Thyroid gland (tissue), 4 donors: ENCODE measurements around the gene MYO1A. TPM values are rescaled to one million over a fixed set of nuclear protein-coding genes. Genes with fewer than 3 reads are reported as not detected.
A peak's percentile ranks its signal among the peaks of the same experiment; 100 is the strongest.
"Not testable (repeated sequence)": the region's sequence is repeated elsewhere in the genome, so short reads cannot be mapped to it uniquely, and the experiment has no call there.

Experiments used
- DNase-seq, 2 donors: peaks; one replicate each; pipeline ENCODE4 v3.0.0-alpha.2; 2019
- H3K27ac ChIP-seq, 3 donors: fragments of 200-600 bp; sonication (generic); 1 replicate in 2 of 3; 2 replicates in 1 of 3; pipeline ENCODE4 v1.5.1; 2016 to 2019; ENCODE audit warnings: mild to moderate bottlenecking in 1 of 3, moderate library complexity in 1 of 3
- H3K27me3 ChIP-seq: fragments of 200-600 bp; sonication (generic); one replicate; pipeline ENCODE4 v1.5.1; 2019
- H3K36me3 ChIP-seq, 2 donors: fragments of 200-600 bp; sonication (generic); one replicate each; pipeline ENCODE4 v1.5.1; 2016 to 2019
- H3K4me1 ChIP-seq, 2 donors: fragments of 200-600 bp; sonication (generic); one replicate each; pipeline ENCODE4 v1.5.1; 2017 to 2019
- H3K4me3 ChIP-seq, 3 donors: fragments of 200-600 bp; sonication (generic); replicated peaks in 1 of 3; 1 replicate in 2 of 3; 2 replicates in 1 of 3; pipeline ENCODE4 v1.5.1; 2016; ENCODE audit warnings: mild to moderate bottlenecking in 1 of 3
- H3K9me3 ChIP-seq: fragments of 200-600 bp; sonication (generic); one replicate; pipeline ENCODE4 v1.5.1; 2017
- CTCF ChIP-seq, 6 experiments: fragments of 200-600 bp in 3 of 6; fragments of 450-650 bp in 3 of 6; sonication (generic) in 3 of 6; IDR thresholded peaks; one replicate each; pipeline ENCODE4 v1.5.1; 2016 to 2019; ENCODE audit warnings: antibody characterized with exemption in 6 of 6, mild to moderate bottlenecking in 2 of 6, inconsistent platforms in 1 of 6, moderate library complexity in 1 of 6
- POLR2A ChIP-seq, 2 donors: fragments of 450-650 bp; IDR thresholded peaks; one replicate each; pipeline ENCODE4 v1.6.1; 2017; ENCODE audit warnings: antibody characterized with exemption in 2 of 2, mild to moderate bottlenecking in 2 of 2, moderate library complexity in 1 of 2
- WGBS, 2 donors: methylation state at CpG; one replicate each; pipeline ENCODE4 v1.1.5; 2017; 5-methylcytosine and 5-hydroxymethylcytosine counted together
- intact Hi-C: fragments of 100-400 bp; cut with DNase I; formaldehyde crosslinking; loops from one replicate; pipeline ENCODE4 v1.15.1; 2023
- total RNA-seq, 4 donors: library from RNA; depleted of rRNA; stranded (reverse); fragments of >200 nt; gene quantifications; one replicate each; pipeline ENCODE4 v1.2.3, GENCODE V29; 2016

The MYO1A gene
- total RNA-seq, 4 donors from 2014 or later = not detected

- peaks cover 0 to 22% of the 10 kb centered on the region in 2 donors for H3K4me1 ChIP-seq
- TF ChIP-seq CTCF (IDR thresholded peaks at IDR 0.05) (no peak), POLR2A (IDR thresholded peaks at IDR 0.05) (no peak)
- H3K27me3 ChIP-seq = no peaks in the 10 kb centered on the region
- no peak overlapping the region for H3K4me3 ChIP-seq
- no peak for DNase-seq
- peak overlapping the region in 1 of 3 donors; percentile 15 for H3K27ac ChIP-seq
- no peaks in the 10 kb centered on the region for H3K36me3 ChIP-seq
- intact Hi-C loops = loop anchor here (5.0 to 10.0 kb wide), 2 partner anchors 142 to 230 kb away; no protein-coding TSS in a partner anchor
- H3K9me3 ChIP-seq = no peaks in the 10 kb centered on the region
Measured at GRCh38 chr12:56987011-56987410, 62.9 kb downstream of the MYO1A start.

- Histone ChIP-seq H3K27ac (peak overlapping the region in 1 of 3 donors; percentile 45), H3K4me1 (peaks cover 0 to 22% of the 10 kb centered on the region in 2 donors)
- not testable (repeated sequence) for H3K9me3 ChIP-seq, H3K36me3 ChIP-seq, H3K4me3 ChIP-seq, H3K27me3 ChIP-seq
- DNase-seq = peak; percentile 76
- 31 to 38% methylated on average over 3 to 4 of the region's 6 CpGs for WGBS, 2 donors
- intact Hi-C loops = loop anchor here (5.0 to 10.0 kb wide), 2 partner anchors 141 to 228 kb away; no protein-coding TSS in a partner anchor
Measured at GRCh38 chr12:56985714-56986113, 64.2 kb downstream of the MYO1A start.

- H3K9me3 ChIP-seq = no peaks in the 10 kb centered on the region
- intact Hi-C loops = loop anchor here (10.0 kb wide), 1 partner anchor 139 kb away; no protein-coding TSS in a partner anchor
- no peak overlapping the region for H3K4me3 ChIP-seq
- peaks cover 0 to 22% of the 10 kb centered on the region in 2 donors for H3K4me1 ChIP-seq
- no peak for DNase-seq
- H3K27me3 ChIP-seq = no peaks in the 10 kb centered on the region
- no peaks in the 10 kb centered on the region for H3K36me3 ChIP-seq
- WGBS, 2 donors = 96 to 97% methylated on average over 4 of the region's 4 CpGs
- H3K27ac ChIP-seq = no peak overlapping the region
- TF ChIP-seq CTCF (IDR thresholded peaks at IDR 0.05) (no peak), POLR2A (IDR thresholded peaks at IDR 0.05) (no peak)
Measured at GRCh38 chr12:56983386-56983785, 66.5 kb downstream of the MYO1A start.

- not testable (repeated sequence) for H3K9me3 ChIP-seq, H3K36me3 ChIP-seq, H3K27me3 ChIP-seq, H3K4me3 ChIP-seq, H3K27ac ChIP-seq, DNase-seq
- peaks cover 0 to 19% of the 10 kb centered on the region in 2 donors for H3K4me1 ChIP-seq
- intact Hi-C loops = loop anchor here (10.0 kb wide), 1 partner anchor 138 kb away; no protein-coding TSS in a partner anchor
- 100% methylated on average over 2 of the region's 3 CpGs; no CpG with 5 or more reads in 1 of the 2 donors for whole genome bisulfite sequencing, 2 donors
Measured at GRCh38 chr12:56982578-56983236, 67.2 kb downstream of the MYO1A start.

- no peak for DNase-seq
- H3K36me3 ChIP-seq = no peaks in the 10 kb centered on the region
- TF ChIP-seq CTCF (IDR thresholded peaks at IDR 0.05) = no peak
- TF ChIP-seq POLR2A (IDR thresholded peaks at IDR 0.05) = no peak
- H3K27ac ChIP-seq = no peak overlapping the region
- no peak overlapping the region for H3K4me3 ChIP-seq
- intact Hi-C loops = loop anchor here (10.0 kb wide), 1 partner anchor 136 kb away; no protein-coding TSS in a partner anchor
- 96 to 100% methylated on average over 3 to 4 of the region's 4 CpGs for WGBS, 2 donors
- no peaks in the 10 kb centered on the region for H3K9me3 ChIP-seq
- no peaks in the 10 kb centered on the region for H3K27me3 ChIP-seq
- peaks cover 0 to 2% of the 10 kb centered on the region in 2 donors for H3K4me1 ChIP-seq
Measured at GRCh38 chr12:56980941-56981530, 68.9 kb downstream of the MYO1A start.

- intact Hi-C loops = loop anchor here (10.0 kb wide), 1 partner anchor 135 kb away; no protein-coding TSS in a partner anchor
- Histone ChIP-seq H3K4me1 (no peaks in the 10 kb centered on the region), H3K4me3 (no peak overlapping the region), H3K9me3 (no peaks in the 10 kb centered on the region), H3K36me3 (no peaks in the 10 kb centered on the region), H3K27ac (no peak overlapping the region), H3K27me3 (no peaks in the 10 kb centered on the region)
- no peak for TF ChIP-seq CTCF (IDR thresholded peaks at IDR 0.05)
- no peak for DNase-seq
- WGBS, 2 donors = 97% methylated on average over 6 of the region's 6 CpGs
Measured at GRCh38 chr12:56980268-56980667, 69.7 kb downstream of the MYO1A start.
